MG63 (cell line): ENCODE results near the gene TH. TPM values are rescaled to one million over a fixed set of nuclear protein-coding genes. Genes with fewer than 3 reads are reported as not detected.

Source experiments
- DNase-seq: peaks from one replicate; pipeline ENCODE4 v3.0.0-alpha.2; 2020
- H3K27me3 ChIP-seq: fragments of 250-450 bp; sonication (Bioruptor Pico); 2 replicates; pipeline ENCODE4 v1.5.1; 2020; ENCODE audit warnings: mild to moderate bottlenecking, moderate library complexity
- H3K36me3 ChIP-seq: fragments of 250-450 bp; sonication (Bioruptor Pico); 2 replicates; pipeline ENCODE4 v1.5.1; 2020; ENCODE audit warnings: mild to moderate bottlenecking, moderate library complexity
- H3K4me3 ChIP-seq: fragments of 250-450 bp; sonication (Bioruptor Pico); 2 replicates; pipeline ENCODE4 v1.5.1; 2020; ENCODE audit warnings: mild to moderate bottlenecking, moderate library complexity
- H3K9me3 ChIP-seq: fragments of 250-450 bp; sonication (Bioruptor Pico); 2 replicates; pipeline ENCODE4 v1.5.1; 2020; ENCODE audit warnings: mild to moderate bottlenecking, moderate library complexity
- total RNA-seq: library from RNA; depleted of rRNA; stranded (reverse); fragments of >200 nt; shearing (Covaris generic); gene quantifications from 2 replicates; pipeline ENCODE4 v1.2.3, GENCODE V29; 2014; ENCODE audit warnings: low replicate concordance

Gene TH
- total RNA-seq, 1 experiment from 2014 or later: not detected

DNA sequence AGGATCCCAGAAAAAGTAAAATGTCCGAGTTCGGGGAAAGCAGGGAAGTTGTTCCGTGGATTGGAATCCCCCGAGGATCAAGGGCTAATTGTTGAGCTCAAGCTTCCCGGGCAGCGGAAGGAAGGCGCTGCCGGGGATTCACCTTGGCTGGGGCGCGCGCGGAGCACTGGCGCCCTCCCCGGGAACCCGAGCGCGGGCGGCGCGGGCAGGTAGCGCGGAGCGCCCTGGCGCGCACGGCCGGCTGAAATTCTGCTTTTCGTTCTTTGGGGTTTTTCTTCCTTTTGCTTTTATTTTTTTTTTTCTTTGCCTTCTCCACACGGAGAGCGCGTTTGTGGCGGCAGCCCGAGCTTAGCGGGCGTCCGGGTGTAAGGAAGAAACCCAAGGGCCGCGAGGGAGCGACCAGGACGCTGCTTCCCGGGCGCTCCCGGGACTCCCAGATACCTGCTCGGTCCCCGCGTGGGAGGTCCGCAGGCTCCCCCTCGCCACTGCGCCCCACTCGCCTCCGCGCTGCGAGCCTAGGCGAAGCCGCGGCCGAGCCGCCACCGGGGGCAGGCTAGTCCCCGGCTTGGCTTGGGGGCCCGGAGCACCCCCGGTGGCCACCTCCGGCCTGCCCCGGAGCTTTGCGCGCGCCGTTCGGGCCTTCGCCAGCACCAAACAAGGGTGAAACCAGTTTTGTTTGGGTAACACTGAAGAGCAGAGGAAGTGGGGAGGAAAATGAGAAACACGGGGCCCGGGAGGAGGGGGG, 27.6 kb downstream of the TH start:
- no peak for DNase-seq
- Histone ChIP-seq H3K9me3 (no peaks in the 10 kb centered on the region), H3K27me3 (peaks cover 72% of the 10 kb centered on the region), H3K4me3 (no peak overlapping the region), H3K36me3 (no peaks in the 10 kb centered on the region)

DNA sequence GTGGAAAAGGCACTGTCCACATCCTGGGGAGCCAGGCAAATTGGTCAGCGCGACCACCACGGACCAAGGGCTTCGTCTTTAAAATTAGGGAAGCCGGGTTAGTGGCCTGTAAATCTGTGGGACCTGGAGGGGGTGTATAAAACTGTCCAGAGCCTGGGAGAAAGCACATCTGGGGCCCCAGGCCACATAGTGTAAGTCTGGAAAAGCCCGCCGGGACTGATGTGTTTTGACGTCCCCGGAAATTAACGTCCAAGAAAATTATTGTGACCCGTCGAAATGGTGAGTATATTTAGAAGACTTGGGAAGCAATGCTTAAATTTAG, 28.2 kb downstream of the TH start:
- Histone ChIP-seq H3K4me3 (no peak overlapping the region), H3K27me3 (peaks cover 73% of the 10 kb centered on the region), H3K36me3 (no peaks in the 10 kb centered on the region), H3K9me3 (no peaks in the 10 kb centered on the region)
- no peak for DNase-seq

DNA sequence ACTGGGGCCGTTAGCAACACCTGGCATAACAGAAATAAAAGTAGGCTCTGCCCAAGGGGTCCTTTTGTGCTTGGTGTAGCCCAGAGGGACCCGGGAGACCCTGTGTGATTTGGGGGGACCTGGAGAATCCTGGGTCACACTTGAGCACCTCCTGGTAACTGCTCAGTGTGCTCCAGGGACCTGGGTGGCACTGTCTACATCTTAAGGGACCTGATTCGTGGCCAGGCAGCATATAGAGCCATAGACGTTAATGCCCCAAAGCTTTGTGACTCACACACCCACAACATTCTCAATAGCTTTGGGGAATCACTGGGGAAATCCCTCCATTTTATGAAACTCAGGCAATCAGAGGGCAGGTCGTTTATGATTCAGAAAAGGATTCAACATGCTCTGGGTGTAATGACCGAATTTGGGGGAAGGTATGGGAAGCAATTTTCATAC, 28.8 kb downstream of the TH start:
- no peaks in the 10 kb centered on the region for H3K9me3 ChIP-seq
- peaks cover 76% of the 10 kb centered on the region for H3K27me3 ChIP-seq
- H3K4me3 ChIP-seq: no peak overlapping the region
- DNase-seq: no peak
- no peaks in the 10 kb centered on the region for H3K36me3 ChIP-seq

DNA sequence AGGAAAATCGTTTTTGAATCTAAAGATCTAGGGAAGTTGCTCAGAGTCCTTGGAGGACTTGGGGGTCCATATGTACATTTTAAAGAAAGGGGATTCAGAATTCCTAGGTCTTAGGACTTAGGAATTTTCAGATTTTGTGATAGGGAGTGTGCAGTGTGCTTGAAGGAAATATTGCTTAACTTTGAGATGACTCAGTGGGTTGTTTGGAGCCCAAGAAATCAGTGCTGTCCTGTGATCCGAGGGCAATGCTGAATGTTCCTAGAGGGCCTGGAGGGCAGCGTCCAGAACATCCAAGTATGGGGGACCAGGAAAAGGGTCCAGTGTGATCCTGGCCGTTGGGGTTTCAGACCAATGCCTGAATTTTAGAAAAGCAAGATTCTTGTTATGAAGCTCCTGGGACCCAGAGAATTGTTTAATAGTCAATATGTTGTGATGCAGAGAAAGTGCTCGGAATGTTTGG, 29.3 kb downstream of the TH start:
- no peak for DNase-seq
- H3K9me3 ChIP-seq: no peaks in the 10 kb centered on the region
- no peaks in the 10 kb centered on the region for H3K36me3 ChIP-seq
- peaks cover 79% of the 10 kb centered on the region for H3K27me3 ChIP-seq
- H3K4me3 ChIP-seq: no peak overlapping the region

DNA sequence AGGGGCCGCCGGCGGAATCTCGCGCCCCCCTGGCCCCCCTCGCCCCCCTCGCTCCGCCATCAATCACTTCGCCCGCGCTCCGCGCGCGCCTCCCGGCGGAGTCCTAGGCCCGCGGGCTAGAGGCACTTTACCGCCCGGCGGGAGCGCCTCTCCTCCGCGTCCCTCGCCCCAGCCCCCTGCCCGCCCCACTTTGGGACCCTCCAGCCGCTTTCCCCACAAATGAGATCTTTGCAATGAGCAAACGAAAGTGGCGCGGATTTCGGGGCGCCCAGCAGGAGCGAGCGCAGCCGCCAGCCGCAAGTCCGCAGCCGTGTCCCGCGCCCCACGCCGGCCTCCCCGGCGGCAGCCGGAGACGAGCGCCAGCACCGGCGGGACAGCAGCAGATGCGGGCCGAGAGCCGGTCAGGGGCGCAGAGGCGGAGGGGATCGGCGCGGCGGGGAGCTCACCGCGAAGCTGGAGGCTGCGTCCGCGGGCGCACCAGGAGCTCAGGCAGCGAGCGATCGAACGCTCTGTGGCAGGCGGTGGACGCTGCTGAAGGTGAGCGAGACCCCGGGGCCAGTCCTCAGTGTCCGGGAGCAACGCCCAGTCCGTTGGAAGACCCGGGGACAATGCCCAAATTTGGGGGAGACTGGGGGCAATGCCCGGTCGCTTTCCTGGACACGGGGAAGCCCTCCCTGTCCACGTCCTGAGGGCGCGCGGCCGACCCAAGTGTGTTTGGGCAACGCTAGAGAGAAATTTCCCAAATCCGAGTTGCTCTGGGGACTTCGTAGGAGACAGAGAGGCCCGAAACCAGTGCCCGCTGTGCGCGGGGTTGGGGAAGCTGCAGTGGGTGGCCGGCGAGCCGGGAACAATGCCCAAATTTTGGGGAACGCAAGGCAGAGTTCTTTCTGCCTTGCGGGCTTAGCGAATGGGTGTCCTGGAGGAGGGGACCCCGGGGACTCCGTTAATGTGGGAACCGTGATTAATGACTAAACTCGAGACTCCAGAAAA, 30.9 kb downstream of the TH start:
- no peak overlapping the region for H3K4me3 ChIP-seq
- H3K9me3 ChIP-seq: no peaks in the 10 kb centered on the region
- H3K27me3 ChIP-seq: peaks cover 74% of the 10 kb centered on the region
- DNase-seq: no peak
- H3K36me3 ChIP-seq: no peaks in the 10 kb centered on the region

DNA sequence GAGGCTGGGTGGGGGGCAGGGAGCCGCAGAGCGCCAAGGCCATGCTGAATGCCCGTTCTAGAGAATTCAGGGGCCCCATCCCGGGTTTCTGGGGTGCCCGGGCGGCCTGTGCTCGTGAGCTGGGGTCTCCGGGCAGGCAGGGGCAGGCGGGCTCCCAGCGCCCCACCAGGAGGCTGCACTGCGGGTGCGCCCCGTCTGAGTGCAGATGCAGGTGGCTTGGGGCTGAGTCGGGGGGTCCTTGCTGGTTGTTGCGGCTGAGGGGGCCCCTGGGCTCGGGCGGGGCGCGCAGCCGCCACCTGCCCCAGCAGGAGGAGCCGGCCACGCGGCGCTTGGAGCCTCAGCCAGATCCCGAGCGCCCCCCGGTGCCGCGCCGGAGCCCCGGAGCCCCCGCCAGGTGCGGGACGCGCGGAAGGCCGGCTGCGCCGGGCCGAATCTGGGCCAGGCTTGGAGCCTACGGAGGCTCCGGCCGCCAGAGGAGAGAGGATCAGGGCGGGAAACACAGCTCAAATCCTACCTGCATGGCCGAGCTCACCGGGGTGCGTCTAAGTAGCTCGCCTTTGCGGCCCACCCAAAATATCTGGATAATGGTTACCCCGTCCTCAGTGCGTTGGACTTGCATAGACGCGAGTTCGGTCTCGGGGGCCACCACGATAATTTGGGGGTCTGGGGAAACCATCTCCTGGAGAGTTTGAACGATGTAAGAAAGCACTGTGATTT, 31.8 kb downstream of the TH start:
- no peak overlapping the region for H3K4me3 ChIP-seq
- no peak for DNase-seq
- no peaks in the 10 kb centered on the region for H3K36me3 ChIP-seq
- H3K27me3 ChIP-seq: peaks cover 65% of the 10 kb centered on the region
- H3K9me3 ChIP-seq: no peaks in the 10 kb centered on the region

DNA sequence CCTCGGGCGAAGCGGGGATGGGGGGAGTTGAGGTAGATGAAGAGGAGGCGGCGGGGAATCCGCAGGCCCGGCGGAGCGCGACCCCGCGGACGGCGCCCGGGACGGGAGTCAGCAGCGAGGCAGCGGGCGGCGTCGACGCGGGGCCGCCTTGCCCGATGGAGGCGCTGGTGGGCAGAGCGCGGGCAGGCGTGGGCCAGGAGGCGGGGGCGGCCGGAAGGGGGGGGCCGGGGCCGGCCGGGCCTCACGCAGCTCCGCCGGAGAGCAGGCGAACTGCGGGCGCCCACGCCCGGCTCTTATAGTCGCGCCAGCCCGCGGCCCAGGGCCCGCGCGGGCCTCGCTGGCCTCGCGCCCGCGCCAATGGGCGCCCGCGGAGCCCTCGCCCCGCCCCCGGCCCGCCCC, 32.5 kb downstream of the TH start, which contains the start of gene IGF2:
TSS of gene IGF2 (minus strand) at position 267 of the 399 bp plus-strand sequence. CDS start 3,866 bp downstream, outside the sequence.
- Histone ChIP-seq H3K36me3 (no peaks in the 10 kb centered on the region), H3K4me3 (no peak within 1 kb of the TSS), H3K9me3 (no peaks in the 10 kb centered on the region), H3K27me3 (peaks cover 58% of the 10 kb centered on the region)
- DNase-seq: peak; percentile 30

DNA sequence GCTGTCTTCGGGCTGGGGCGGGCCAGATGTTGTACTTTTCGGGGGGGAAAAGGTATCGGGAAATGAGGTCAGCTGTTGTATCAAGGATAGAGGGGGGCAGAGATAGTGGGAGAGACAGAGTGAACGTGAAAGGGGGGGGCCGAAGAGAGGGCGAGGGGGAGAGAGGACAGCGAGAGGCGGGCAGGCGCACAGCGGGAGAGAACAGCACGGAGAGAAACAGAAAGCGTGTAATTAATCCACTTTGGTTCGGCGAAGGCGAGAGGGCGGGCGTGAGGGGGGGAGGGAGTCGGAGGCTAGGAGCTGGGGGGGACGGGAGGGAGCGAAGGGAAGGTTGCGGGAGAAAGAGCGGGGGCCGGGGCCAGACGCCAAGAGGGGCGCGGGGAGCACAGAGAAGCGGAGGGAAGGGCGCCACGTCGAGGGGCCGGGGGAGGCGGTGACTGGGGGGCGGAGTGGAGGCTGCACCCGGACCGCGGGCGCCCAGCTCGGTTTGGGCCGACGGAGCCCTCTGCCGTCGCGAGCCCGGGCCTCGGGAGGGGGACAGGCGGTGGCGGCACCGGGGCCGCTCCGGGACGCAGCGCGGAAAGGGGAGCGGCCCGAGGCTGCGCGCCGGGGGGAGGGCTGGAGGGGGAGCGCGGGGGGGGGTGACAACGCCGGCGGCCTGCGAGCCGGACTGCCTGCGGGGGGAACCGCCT, 33.0 kb downstream of the TH start:
- Histone ChIP-seq H3K27me3 (peaks cover 53% of the 10 kb centered on the region), H3K36me3 (no peaks in the 10 kb centered on the region), H3K9me3 (no peaks in the 10 kb centered on the region), H3K4me3 (no peak overlapping the region)
- no peak for DNase-seq

DNA sequence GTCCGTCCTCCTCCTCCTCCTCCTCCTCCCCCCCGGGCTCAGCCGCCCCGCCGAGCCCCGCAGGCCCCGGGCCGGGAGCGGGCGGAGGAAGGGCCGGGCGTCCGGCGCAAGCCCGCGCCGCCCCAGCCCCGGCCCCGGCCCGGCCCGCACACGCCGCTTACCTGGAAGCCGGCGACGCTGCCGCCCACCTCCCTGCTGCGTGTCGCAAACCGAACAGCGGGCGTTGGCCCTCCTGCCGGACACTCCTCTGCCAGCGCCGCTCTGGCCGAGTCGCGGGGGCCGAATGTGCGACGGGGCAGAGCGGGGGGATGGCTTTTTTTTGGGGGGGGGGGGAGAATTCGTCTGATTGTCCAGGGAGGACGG, 33.6 kb downstream of the TH start:
- Histone ChIP-seq H3K27me3 (peaks cover 49% of the 10 kb centered on the region), H3K9me3 (no peaks in the 10 kb centered on the region), H3K4me3 (no peak overlapping the region), H3K36me3 (no peaks in the 10 kb centered on the region)
- no peak for DNase-seq

DNA sequence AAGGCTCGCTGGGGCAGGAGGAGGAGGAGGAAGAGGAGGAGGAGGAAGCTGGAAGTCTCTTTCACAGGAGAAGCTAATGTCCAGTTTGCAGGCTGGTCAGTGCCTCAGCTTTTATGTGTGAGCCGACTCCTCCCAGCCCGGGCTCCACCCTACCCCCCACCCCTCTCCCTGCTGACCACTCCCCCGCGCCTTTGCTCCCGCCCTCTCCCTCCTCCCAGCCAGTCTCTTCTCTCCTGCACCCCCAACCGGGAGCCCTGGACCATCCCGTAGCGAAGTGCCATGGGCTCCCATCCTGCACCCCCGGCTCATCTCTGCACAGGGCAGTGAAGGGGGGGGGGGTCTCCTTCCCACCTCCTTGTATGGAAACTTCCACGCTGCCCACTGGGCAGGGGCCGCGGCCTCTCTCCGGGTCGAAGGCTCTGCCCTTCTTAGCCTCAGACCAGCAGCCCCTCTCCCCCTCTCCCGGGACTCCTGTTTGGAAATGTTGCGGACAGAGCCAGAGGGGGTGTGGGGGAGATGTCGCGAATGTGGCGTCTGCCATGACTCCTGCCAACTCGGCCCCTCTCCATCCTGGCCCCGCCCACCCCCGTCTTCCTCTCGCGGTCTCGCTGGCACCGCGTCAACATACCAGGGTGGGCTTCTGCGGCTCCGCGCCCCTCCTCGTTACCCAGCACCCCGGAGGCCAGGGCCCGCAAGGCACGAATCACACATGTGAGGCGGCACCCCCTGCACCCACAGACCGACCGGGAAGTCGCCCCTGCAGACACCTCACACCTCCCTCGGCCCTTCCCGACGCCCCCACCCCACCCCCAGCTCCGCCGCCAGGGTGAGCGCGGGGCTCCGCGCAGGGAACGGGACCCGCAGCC, 34.2 kb downstream of the TH start:
- peak; percentile 65 for DNase-seq
- no peaks in the 10 kb centered on the region for H3K9me3 ChIP-seq
- H3K36me3 ChIP-seq: no peaks in the 10 kb centered on the region
- H3K27me3 ChIP-seq: peaks cover 43% of the 10 kb centered on the region
- H3K4me3 ChIP-seq: no peak overlapping the region

DNA sequence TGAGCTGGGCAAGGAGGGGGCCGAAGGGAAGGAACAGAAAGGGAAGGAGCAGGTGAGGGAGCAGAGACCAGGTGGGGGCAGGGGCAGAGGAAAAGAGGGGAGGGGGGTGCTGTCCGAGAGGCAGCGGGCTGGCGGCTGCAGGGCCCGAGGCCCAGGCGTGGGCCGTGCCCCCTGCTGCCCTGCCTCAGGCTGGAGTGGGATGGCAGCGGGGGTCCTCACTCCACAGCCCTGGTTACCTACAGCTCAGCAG, 34.7 kb downstream of the TH start:
- peaks cover 37% of the 10 kb centered on the region for H3K27me3 ChIP-seq
- H3K9me3 ChIP-seq: no peaks in the 10 kb centered on the region
- H3K4me3 ChIP-seq: no peak overlapping the region
- no peak for DNase-seq
- no peaks in the 10 kb centered on the region for H3K36me3 ChIP-seq

DNA sequence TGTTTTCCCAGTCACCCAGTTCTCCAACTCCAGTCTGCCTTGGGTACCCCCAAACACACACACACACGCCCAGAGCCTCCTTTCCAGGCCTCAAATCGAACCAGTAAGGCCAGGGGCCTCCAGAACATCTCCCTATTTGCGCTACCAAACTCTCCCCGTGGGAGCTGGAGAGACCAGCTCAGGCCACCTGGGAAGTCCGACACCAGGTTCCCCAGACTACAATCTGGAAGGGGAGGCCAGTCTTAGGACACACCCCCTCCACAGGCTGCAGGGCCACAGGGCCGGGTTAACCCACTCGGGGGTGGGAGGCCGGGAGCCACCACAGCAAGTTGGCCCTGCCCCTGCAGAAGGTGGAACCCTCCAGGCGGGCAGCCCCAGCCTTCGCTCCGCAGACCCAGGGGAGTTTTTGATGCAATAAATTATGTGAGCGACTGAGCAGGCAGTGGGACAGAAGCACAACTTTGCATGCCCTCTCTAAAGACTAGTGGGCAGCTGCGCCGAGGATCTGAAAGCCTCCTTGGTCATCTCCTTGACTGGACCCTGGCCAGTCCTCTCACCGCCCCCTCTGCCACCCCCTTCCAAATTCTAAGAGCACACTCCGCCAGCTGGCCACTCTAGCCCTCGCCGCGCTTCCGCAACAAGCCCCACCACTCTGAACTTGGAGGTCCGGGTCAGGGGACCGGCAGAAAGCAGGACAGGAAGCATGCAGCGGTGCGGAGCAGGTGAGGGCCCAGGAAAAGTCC, 35.2 kb downstream of the TH start:
- Histone ChIP-seq H3K4me3 (no peak overlapping the region), H3K27me3 (peaks cover 32% of the 10 kb centered on the region), H3K36me3 (no peaks in the 10 kb centered on the region), H3K9me3 (no peaks in the 10 kb centered on the region)
- DNase-seq: no peak

DNA sequence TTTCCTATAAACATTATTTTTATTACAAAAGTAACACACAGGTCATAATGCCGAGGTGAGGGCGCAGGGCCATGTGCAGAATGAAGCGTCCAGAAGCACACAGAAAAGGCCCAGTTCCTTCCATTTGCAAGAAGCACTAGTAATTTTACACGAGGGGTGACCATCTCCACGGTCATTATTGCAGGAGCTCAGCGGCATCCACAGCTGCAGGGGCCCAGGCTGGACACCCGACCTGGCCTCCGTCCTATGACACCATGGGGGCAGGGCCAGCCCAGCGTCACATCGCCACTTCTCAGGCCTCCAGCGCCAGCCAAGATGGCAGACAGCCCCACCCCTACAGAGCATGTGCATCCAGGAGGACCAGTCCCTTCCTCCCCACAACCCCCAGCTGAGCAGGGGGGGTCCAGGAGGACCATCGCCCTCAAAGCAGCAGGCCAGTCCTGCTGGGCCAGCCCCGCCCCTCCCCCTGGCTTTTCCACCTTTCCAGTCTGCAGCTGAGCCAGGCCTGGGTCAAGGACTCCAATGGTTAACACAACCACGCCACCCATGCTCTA, 35.9 kb downstream of the TH start:
- Histone ChIP-seq H3K9me3 (no peaks in the 10 kb centered on the region), H3K36me3 (no peaks in the 10 kb centered on the region), H3K27me3 (peaks cover 26% of the 10 kb centered on the region), H3K4me3 (no peak overlapping the region)
- DNase-seq: no peak

DNA sequence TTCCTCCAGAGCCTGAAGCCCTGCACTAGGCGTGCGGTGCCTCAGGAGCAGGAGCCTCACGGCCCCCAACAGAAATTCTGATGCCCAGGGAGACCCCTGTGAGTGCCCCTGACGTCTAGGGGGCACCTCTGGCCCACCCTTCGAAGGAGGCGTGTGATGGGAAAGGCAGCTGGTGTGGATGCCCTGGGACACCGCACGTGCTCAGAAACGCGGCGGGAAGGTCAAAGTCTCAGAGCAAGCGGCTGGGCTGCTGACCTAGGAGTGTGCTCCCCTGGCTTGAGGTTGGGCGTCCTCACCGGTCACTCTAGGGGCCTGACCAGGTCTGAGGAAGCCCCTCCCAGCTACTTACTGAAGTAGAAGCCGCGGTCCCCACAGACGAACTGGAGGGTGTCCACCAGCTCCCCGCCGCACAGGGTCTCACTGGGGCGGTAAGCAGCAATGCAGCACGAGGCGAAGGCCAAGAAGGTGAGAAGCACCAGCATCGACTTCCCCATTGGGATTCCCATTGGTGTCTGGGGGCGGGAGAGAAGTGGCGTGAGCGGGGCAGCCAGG, 36.5 kb downstream of the TH start:
- no peaks in the 10 kb centered on the region for H3K36me3 ChIP-seq
- no peak overlapping the region for H3K4me3 ChIP-seq
- DNase-seq: no peak
- H3K27me3 ChIP-seq: peaks cover 19% of the 10 kb centered on the region
- no peaks in the 10 kb centered on the region for H3K9me3 ChIP-seq
